ENCODE results near the gene MNS1.

MNS1 gene

DNA sequence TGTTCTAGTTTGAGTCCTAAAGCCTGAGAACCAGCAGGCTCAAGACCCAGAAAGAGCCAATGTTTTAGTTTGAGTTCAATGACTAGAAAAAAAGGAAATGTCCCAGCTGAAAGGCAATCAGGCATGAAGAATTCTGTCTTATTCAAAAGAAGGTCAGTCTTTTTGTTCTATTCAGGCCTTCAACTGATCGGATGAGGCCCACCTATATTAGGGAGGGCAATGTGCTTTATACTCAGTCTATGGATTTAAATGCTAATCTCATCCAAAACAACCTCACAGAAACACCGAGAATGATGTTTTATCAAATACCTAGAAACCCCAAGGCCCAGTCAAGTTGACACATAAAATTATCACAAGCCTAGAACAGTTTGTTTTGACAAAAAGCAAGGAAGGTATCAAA, 4.0 kb downstream of the MNS1 start:
- Mint-ChIP-seq H3K4me3 (no peak overlapping the region), H3K27ac (no peak overlapping the region), H3K27me3 (ENCODE audit: low read depth) (no peaks in the 10 kb centered on the region), H3K9me3 (no peaks in the 10 kb centered on the region), H3K36me3 (ENCODE audit: low read depth) (peaks cover 7% of the 10 kb centered on the region), H3K4me1 (peaks cover 16% of the 10 kb centered on the region)
- TF ChIP-seq, protein P1, sequence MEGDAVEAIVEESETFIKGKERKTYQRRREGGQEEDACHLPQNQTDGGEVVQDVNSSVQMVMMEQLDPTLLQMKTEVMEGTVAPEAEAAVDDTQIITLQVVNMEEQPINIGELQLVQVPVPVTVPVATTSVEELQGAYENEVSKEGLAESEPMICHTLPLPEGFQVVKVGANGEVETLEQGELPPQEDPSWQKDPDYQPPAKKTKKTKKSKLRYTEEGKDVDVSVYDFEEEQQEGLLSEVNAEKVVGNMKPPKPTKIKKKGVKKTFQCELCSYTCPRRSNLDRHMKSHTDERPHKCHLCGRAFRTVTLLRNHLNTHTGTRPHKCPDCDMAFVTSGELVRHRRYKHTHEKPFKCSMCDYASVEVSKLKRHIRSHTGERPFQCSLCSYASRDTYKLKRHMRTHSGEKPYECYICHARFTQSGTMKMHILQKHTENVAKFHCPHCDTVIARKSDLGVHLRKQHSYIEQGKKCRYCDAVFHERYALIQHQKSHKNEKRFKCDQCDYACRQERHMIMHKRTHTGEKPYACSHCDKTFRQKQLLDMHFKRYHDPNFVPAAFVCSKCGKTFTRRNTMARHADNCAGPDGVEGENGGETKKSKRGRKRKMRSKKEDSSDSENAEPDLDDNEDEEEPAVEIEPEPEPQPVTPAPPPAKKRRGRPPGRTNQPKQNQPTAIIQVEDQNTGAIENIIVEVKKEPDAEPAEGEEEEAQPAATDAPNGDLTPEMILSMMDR (IDR thresholded peaks at IDR 0.05; ENCODE audit: unreplicated experiment in 3 of 3), result no peak

DNA sequence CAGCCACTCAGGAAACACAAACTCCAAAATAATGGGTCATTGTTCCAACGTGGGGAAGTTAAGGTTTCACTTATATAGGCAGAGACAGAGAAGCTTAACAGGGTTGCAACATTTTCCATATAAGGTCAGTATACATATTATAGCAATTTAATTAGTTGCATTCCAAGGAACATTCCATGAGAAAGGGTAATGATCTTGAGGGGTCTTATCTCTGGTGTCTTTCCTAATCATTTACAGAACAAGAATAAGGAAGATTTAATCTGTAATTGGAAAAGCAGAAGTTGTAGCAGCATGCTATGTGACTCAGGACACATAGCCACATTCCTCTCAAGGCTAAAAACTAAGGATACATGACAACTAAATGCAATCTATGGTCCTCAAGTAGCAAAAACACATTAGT, 4.9 kb downstream of the MNS1 start:
- H3K4me1 Mint-ChIP-seq, result peaks cover 13% of the 10 kb centered on the region
- H3K9me3 Mint-ChIP-seq, result no peaks in the 10 kb centered on the region
- no peak overlapping the region for H3K4me3 Mint-ChIP-seq
- H3K27ac Mint-ChIP-seq, result peak overlapping the region in 2 of 3 experiments; percentile 4 to 16
- TF ChIP-seq, protein P1 (IDR thresholded peaks at IDR 0.05; ENCODE audit: unreplicated experiment in 3 of 3), result no peak
- H3K36me3 Mint-ChIP-seq (ENCODE audit: low read depth), result peaks cover 7% of the 10 kb centered on the region
- no peaks in the 10 kb centered on the region for H3K27me3 Mint-ChIP-seq (ENCODE audit: low read depth)

DNA sequence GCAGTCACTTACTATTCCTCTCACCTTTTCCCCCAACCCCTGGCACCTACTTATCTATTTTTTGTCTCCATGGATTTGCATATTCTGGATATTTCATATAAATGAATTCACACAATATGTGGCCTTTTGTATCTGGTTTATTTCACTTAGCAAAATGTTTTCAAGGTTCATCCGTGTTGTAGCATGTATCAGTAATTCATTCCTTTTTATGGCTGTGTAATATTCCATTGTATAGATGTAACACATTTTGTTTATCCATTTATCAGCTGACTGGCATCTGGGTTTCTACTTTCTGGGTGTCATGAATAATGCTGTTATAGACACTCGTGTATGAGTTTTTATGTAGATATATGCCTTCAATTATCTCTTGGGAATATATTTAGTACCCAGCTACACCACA, 5.8 kb downstream of the MNS1 start:
- no peaks in the 10 kb centered on the region for H3K27me3 Mint-ChIP-seq (ENCODE audit: low read depth)
- H3K4me1 Mint-ChIP-seq, result peaks cover 4% of the 10 kb centered on the region
- H3K9me3 Mint-ChIP-seq, result no peaks in the 10 kb centered on the region
- no peak overlapping the region for H3K27ac Mint-ChIP-seq
- H3K4me3 Mint-ChIP-seq, result no peak overlapping the region
- TF ChIP-seq, protein P1 (IDR thresholded peaks at IDR 0.05; ENCODE audit: unreplicated experiment in 3 of 3), result no peak
- H3K36me3 Mint-ChIP-seq (ENCODE audit: low read depth), result peaks cover 7% of the 10 kb centered on the region

DNA sequence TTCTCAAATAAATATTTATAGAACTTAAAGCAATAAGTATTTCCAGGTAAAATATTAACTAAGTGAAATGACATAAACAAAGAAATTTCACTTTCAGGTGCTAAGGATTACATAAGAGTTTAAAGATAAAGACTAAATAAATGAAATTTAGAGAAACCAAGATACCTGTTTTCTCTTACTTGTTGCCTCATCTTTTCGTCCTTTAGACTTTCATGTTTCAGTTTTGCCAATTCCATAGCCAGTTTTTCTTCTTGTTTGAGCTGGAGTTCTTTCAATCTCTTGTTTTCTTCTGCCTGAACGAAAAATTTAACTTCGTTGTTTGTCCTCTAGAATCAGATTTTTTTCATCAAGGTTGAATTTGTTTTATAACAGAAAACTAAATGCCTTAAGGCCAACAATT, 8.7 kb downstream of the MNS1 start:
- peaks cover 7% of the 10 kb centered on the region for H3K36me3 Mint-ChIP-seq (ENCODE audit: low read depth)
- H3K4me1 Mint-ChIP-seq, result no peaks in the 10 kb centered on the region
- no peak overlapping the region for H3K4me3 Mint-ChIP-seq
- TF ChIP-seq, protein P1 (IDR thresholded peaks at IDR 0.05; ENCODE audit: unreplicated experiment in 3 of 3), result no peak
- H3K27me3 Mint-ChIP-seq (ENCODE audit: low read depth), result no peaks in the 10 kb centered on the region
- H3K9me3 Mint-ChIP-seq, result no peaks in the 10 kb centered on the region
- H3K27ac Mint-ChIP-seq, result no peak overlapping the region

DNA sequence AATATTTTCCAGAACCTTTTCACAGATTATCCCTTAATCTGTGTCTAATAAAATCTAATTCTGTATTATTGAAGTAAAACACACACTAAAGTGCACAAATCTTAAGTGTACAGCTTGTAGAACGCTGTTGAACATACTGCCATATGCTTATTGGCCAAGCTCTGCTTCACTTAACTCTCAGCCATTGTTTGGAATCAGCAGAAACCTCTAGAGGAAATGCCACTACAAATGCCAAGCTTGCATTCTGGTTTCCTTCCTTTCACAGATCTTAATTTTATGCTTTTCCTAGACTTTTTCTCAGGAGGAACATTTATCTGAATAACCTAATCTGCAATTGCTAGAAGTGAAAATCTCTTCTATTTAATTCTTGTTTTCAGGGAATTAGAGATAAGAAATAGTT, 10.1 kb downstream of the MNS1 start:
- Mint-ChIP-seq H3K4me1 (no peaks in the 10 kb centered on the region), H3K4me3 (no peak overlapping the region), H3K36me3 (ENCODE audit: low read depth) (peaks cover 3% of the 10 kb centered on the region), H3K9me3 (no peaks in the 10 kb centered on the region), H3K27me3 (ENCODE audit: low read depth) (no peaks in the 10 kb centered on the region), H3K27ac (no peak overlapping the region)
- TF ChIP-seq, protein P1 (IDR thresholded peaks at IDR 0.05; ENCODE audit: unreplicated experiment in 3 of 3), result no peak

DNA sequence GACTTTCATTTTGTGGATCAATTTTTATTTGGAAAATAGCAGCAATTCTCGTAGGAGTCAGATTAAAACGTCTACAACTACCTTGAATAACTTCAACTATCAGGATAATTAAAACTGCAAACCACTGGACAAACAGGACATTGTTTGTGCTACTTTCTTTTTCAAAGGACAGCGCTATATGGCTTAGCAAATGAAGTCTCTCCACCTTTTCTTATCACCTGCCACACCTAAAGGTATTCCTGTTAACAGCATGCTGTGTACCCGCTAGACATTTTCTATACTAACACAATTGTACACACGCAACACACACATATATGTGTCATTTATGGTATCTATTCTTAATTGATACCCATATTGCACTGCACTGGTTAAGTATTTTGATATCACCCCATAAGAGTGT, 19.2 kb downstream of the MNS1 start:
- TF ChIP-seq, protein P1 (IDR thresholded peaks at IDR 0.05; ENCODE audit: unreplicated experiment in 3 of 3), result no peak
- Mint-ChIP-seq H3K9me3 (no peaks in the 10 kb centered on the region), H3K27ac (no peak overlapping the region), H3K27me3 (ENCODE audit: low read depth) (no peaks in the 10 kb centered on the region), H3K36me3 (ENCODE audit: low read depth) (peaks cover 29% of the 10 kb centered on the region), H3K4me1 (no peaks in the 10 kb centered on the region), H3K4me3 (no peak overlapping the region)

Measured in nephron (organoid).